SU-DHL-6 (cell line): ENCODE measurements around the gene CENPU.

Experiments
- H2AFZ ChIP-seq: fragments of 200-600 bp; sonication (generic); 2 replicates; pipeline ENCODE4 v1.6.1; 2014; ENCODE audit warnings: low read depth, mild to moderate bottlenecking, moderate library complexity, mixed read lengths, antibody characterized with exemption, low read length; ENCODE audit not compliant: severe bottlenecking
- H3F3A ChIP-seq: fragments of 200-600 bp; shearing (Covaris generic); 2 replicates; pipeline ENCODE4 v1.6.0; 2016; ENCODE audit warnings: antibody characterized with exemption, mild to moderate bottlenecking; ENCODE audit not compliant: insufficient read depth
- H3K27ac ChIP-seq: fragments of 200-600 bp; sonication (generic); 2 replicates; pipeline ENCODE4 v1.5.1; 2016; ENCODE audit warnings: low read depth, mild to moderate bottlenecking, low read length, moderate library complexity, mixed read lengths
- H3K27me3 ChIP-seq: fragments of 200-600 bp; sonication (generic), shearing (Covaris generic); 2 replicates; pipeline ENCODE4 v1.6.0; 2014; ENCODE audit warnings: mild to moderate bottlenecking, low read length
- H3K36me3 ChIP-seq: fragments of 200-600 bp; sonication (generic); 2 replicates; pipeline ENCODE4 v1.6.1; 2014; ENCODE audit warnings: mild to moderate bottlenecking, low read length, mixed read lengths
- H3K4me2 ChIP-seq: fragments of 300-600, 200-600 bp; shearing (Covaris generic), sonication (generic); 2 replicates; pipeline ENCODE4 v1.6.0; 2014; ENCODE audit warnings: low read length, low read depth, mild to moderate bottlenecking; ENCODE audit not compliant: poor library complexity, severe bottlenecking
- H3K4me3 ChIP-seq: fragments of 200-600 bp; sonication (generic); 2 replicates; pipeline ENCODE4 v1.5.1; 2014; ENCODE audit warnings: antibody characterized with exemption, low read length, mild to moderate bottlenecking, mixed read lengths; ENCODE audit not compliant: insufficient read depth, poor library complexity, severe bottlenecking
- H3K79me2 ChIP-seq: fragments of 200-600 bp; sonication (generic); 2 replicates; pipeline ENCODE4 v1.6.1; 2014; ENCODE audit warnings: mild to moderate bottlenecking, low read length, moderate library complexity; ENCODE audit not compliant: insufficient read depth
- H3K9ac ChIP-seq: fragments of 200-600 bp; sonication (generic); 2 replicates; pipeline ENCODE4 v1.7.0; 2014; ENCODE audit warnings: mild to moderate bottlenecking, low read length
- H3K9me2 ChIP-seq: fragments of 200-600 bp; sonication (generic); replicated peaks from 2 replicates; pipeline ENCODE4 v1.6.1; 2014; ENCODE audit warnings: low read length; ENCODE audit not compliant: insufficient read depth
- H3K9me3 ChIP-seq: fragments of 200-600 bp; sonication (generic); 2 replicates; pipeline ENCODE4 v1.6.1; 2014; ENCODE audit warnings: low read length, mixed read lengths; ENCODE audit not compliant: insufficient read depth
- H4K20me1 ChIP-seq: fragments of 200-600 bp; sonication (generic); 2 replicates; pipeline ENCODE4 v1.6.1; 2014; ENCODE audit warnings: low read depth, mild to moderate bottlenecking, antibody characterized with exemption, low read length, moderate library complexity, mixed read lengths
- EZH2phosphoT487 ChIP-seq: fragments of 200-600 bp; sonication (generic), shearing (Covaris generic); conservative IDR thresholded peaks from 2 replicates; pipeline ENCODE4 v1.6.1; 2018; ENCODE audit warnings: mild to moderate bottlenecking, antibody characterized with exemption, low read length, moderate library complexity, mixed read lengths
- TF ChIP-seq, protein P1 (sequence below): fragments of 200-600 bp; sonication (generic); IDR thresholded peaks from one replicate; pipeline ENCODE4 v1.5.1; 2017; ENCODE audit warnings: antibody characterized with exemption, mild to moderate bottlenecking, low read length, moderate library complexity; ENCODE audit not compliant: insufficient read depth, poor library complexity, severe bottlenecking

CENPU gene

GRCh38 chr4:184731056-184731455, 2.8 kb downstream of the CENPU start:
- no peak overlapping the region for H3K4me3 ChIP-seq
- no peaks in the 10 kb centered on the region for H3K9me2 ChIP-seq
- H3K27ac ChIP-seq: no peak overlapping the region
- no peaks in the 10 kb centered on the region for H3K9me3 ChIP-seq
- H4K20me1 ChIP-seq: 0 out of 2 replicates have a peak, but pooled peaks cover 11% of the 10 kb centered on the region
- H3K4me2 ChIP-seq: peak overlapping the region; percentile 76
- H3K27me3 ChIP-seq: no peaks in the 10 kb centered on the region
- peaks cover 37% of the 10 kb centered on the region; the same call in 1 of the 2 replicates for H3K36me3 ChIP-seq
- H2AFZ ChIP-seq: no peak overlapping the region
- H3F3A ChIP-seq: no peaks in the 10 kb centered on the region
- H3K79me2 ChIP-seq: peaks cover 73% of the 10 kb centered on the region
- 0 out of 2 replicates have a peak overlapping the region, but pooled peaks have one; percentile 92 for H3K9ac ChIP-seq
- no peak for TF ChIP-seq EZH2phosphoT487
- TF ChIP-seq, protein P1, sequence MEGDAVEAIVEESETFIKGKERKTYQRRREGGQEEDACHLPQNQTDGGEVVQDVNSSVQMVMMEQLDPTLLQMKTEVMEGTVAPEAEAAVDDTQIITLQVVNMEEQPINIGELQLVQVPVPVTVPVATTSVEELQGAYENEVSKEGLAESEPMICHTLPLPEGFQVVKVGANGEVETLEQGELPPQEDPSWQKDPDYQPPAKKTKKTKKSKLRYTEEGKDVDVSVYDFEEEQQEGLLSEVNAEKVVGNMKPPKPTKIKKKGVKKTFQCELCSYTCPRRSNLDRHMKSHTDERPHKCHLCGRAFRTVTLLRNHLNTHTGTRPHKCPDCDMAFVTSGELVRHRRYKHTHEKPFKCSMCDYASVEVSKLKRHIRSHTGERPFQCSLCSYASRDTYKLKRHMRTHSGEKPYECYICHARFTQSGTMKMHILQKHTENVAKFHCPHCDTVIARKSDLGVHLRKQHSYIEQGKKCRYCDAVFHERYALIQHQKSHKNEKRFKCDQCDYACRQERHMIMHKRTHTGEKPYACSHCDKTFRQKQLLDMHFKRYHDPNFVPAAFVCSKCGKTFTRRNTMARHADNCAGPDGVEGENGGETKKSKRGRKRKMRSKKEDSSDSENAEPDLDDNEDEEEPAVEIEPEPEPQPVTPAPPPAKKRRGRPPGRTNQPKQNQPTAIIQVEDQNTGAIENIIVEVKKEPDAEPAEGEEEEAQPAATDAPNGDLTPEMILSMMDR: no peak

DNA sequence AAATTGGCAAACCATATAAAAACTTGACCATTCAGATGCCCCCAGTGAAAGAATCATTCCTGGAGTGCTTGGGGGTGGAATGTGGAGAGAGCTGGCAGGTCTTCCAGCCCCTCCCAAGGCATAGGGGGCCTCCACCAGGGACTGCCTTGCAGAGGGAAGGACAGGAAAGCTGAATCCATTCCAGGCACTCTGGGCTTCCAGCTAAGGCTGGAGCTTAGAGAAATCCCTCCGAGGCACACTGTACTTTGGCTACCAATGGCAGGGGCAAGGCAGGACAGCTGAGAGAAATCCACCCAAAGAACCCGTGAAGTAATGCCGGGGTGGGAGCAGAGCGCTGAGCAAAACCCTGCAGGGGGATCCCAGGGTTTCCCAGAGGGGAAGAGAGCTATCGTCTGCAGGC, 4.0 kb downstream of the CENPU start:
- 0 out of 2 replicates have a peak, but pooled peaks cover 11% of the 10 kb centered on the region for H4K20me1 ChIP-seq
- H3K9ac ChIP-seq: no peak overlapping the region
- peaks cover 39% of the 10 kb centered on the region for H3K36me3 ChIP-seq
- H3K4me3 ChIP-seq: no peak overlapping the region
- no peak overlapping the region for H3K27ac ChIP-seq
- no peaks in the 10 kb centered on the region for H3K9me3 ChIP-seq
- H2AFZ ChIP-seq: no peak overlapping the region
- no peaks in the 10 kb centered on the region for H3K27me3 ChIP-seq
- H3K4me2 ChIP-seq: no peak overlapping the region
- no peaks in the 10 kb centered on the region for H3F3A ChIP-seq
- peaks cover 84% of the 10 kb centered on the region for H3K79me2 ChIP-seq
- H3K9me2 ChIP-seq: no peaks in the 10 kb centered on the region
- TF ChIP-seq EZH2phosphoT487: no peak
- TF ChIP-seq, protein P1: no peak

DNA sequence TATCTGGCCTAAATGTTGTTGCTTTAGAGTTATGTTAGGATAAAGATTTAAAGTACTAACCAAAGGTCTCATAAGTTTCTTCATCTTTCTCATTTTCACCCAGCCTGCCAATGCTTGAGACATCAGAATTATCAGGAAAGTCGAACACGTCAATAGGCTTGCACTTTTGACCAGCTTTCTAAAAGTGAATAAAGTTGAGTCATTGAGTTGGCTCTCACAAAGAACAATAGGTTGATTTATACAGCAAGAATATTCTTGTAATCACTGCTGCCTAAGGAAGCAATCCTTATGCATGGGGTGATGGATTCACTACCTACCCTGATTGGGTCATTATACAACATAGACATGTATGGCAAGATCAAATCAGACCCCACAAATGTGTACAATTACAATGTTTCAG, 5.0 kb downstream of the CENPU start:
- H3K36me3 ChIP-seq: peaks cover 47% of the 10 kb centered on the region
- no peak overlapping the region for H3K4me3 ChIP-seq
- peaks cover 92% of the 10 kb centered on the region for H3K79me2 ChIP-seq
- H3K27me3 ChIP-seq: no peaks in the 10 kb centered on the region
- H3K9ac ChIP-seq: no peak overlapping the region
- TF ChIP-seq, protein P1: no peak
- no peak for TF ChIP-seq EZH2phosphoT487
- no peak overlapping the region for H2AFZ ChIP-seq
- no peaks in the 10 kb centered on the region for H3F3A ChIP-seq
- H3K9me2 ChIP-seq: no peaks in the 10 kb centered on the region
- no peak overlapping the region for H3K27ac ChIP-seq
- H3K9me3 ChIP-seq: no peaks in the 10 kb centered on the region
- H3K4me2 ChIP-seq: no peak overlapping the region
- 0 out of 2 replicates have a peak, but pooled peaks cover 11% of the 10 kb centered on the region for H4K20me1 ChIP-seq

- Histone ChIP-seq H3K27ac (no peak overlapping the region), H3K79me2 (peaks cover 88% of the 10 kb centered on the region), H3K9ac (no peak overlapping the region), H3K4me3 (no peak overlapping the region), H3K9me2 (no peaks in the 10 kb centered on the region), H3K36me3 (peaks cover 55% of the 10 kb centered on the region), H3K27me3 (no peaks in the 10 kb centered on the region), H4K20me1 (0 out of 2 replicates have a peak, but pooled peaks cover 11% of the 10 kb centered on the region), H3K4me2 (no peak overlapping the region), H3F3A (no peaks in the 10 kb centered on the region), H2AFZ (no peak overlapping the region), H3K9me3 (no peaks in the 10 kb centered on the region)
- TF ChIP-seq EZH2phosphoT487: no peak
- TF ChIP-seq, protein P1: no peak
These were observed 6.5 kb downstream of the CENPU start for GRCh38 chr4:184727430-184727829.
